ES-I3 (cell line): Measurements from ENCODE around the gene SYNE2.

ENCODE experiments used
- H3K36me3 ChIP-seq: 2 replicates; pipeline ENCODE4 v1.6.1; 2013; ENCODE audit warnings: mild to moderate bottlenecking, low read length, control low read depth, moderate library complexity; ENCODE audit not compliant: insufficient read depth
- H3K4me1 ChIP-seq: 2 replicates; pipeline ENCODE4 v1.6.1; 2013; ENCODE audit warnings: mild to moderate bottlenecking, control low read depth, low read length; ENCODE audit not compliant: insufficient read depth
- H3K9ac ChIP-seq: 2 replicates; pipeline ENCODE4 v1.6.1; 2013; ENCODE audit warnings: low read depth, mild to moderate bottlenecking, low read length, moderate library complexity
- H3K9me3 ChIP-seq: 2 replicates; pipeline ENCODE4 v1.6.1; 2013; ENCODE audit warnings: mild to moderate bottlenecking, low read length, moderate library complexity; ENCODE audit not compliant: control insufficient read depth, insufficient read depth

Gene SYNE2

GRCh38 chr14:63887899-63888298 lies 35.1 kb downstream of the SYNE2 start:
- no peaks in the 10 kb centered on the region for H3K9me3 ChIP-seq
- peaks cover 25% of the 10 kb centered on the region for H3K4me1 ChIP-seq
- no peaks in the 10 kb centered on the region for H3K36me3 ChIP-seq

DNA sequence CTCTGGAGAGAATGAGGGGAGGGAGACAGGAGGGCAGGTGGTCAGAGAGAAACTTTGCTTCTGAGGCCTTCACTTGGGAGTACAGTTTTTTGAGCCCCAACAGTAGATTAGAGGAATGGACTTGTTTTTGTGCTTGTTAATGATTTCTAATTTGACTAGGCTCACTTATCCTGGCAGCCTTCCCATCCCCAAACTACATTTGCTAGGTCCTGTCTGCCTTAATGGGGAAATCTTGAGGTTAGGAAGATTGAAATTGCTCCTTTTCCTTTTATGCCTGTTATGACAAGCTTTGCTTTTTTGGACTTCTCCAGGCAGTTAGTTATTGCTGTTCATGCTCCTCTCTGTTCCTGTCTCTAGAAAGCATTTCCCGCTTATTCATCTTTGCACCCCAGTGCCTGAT lies 37.7 kb downstream of the SYNE2 start:
- Histone ChIP-seq H3K36me3 (no peaks in the 10 kb centered on the region), H3K4me1 (peaks cover 33% of the 10 kb centered on the region), H3K9ac (peak overlapping the region; percentile 31; the same call in 1 of the 2 replicates), H3K9me3 (no peaks in the 10 kb centered on the region)

More at GRCh38 chr14:63887899-63888298, 35.1 kb downstream of the SYNE2 start:
- H3K9ac ChIP-seq: no peak overlapping the region

DNA sequence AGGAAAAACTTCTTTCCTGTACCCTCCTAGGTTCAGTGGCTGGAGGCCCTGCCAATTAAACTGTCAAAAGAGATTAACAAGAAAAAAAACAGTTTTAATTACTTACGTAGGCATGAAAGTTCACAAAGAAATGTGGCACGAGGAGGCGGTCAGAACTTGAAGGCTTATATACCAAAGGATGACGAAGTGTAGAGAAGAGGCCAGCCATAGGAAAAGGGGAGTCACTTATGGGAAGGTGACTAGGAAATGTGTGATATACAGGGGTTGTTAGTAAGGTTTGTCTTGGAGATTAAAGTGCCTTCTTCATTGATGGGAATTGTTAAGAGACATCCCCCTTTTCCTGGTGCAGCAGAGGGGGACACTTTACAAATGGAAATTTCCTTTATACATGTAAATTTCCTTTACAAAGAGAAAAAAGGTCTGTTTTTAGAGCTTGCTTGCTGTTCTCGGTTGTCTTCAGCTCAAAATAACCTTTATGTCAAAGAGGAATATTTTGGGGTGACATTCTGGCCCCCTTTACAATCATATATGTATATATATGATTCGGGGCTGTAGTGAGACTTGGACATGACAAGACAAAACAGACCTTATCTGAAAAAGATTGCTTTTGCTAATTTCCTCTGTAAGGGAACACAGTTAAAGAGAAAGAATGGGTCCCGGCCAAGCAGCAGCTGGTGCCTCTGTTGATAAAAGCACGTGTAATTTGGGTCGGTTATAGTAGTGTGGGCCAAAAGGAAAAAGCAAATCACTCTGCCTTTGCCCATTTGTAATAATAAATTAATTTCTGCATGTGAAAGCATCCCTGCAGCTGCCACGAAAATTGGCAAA lies 38.6 kb downstream of the SYNE2 start:
- Histone ChIP-seq H3K36me3 (no peaks in the 10 kb centered on the region), H3K9ac (peak overlapping the region; percentile 31), H3K9me3 (no peaks in the 10 kb centered on the region), H3K4me1 (peaks cover 33% of the 10 kb centered on the region)

DNA sequence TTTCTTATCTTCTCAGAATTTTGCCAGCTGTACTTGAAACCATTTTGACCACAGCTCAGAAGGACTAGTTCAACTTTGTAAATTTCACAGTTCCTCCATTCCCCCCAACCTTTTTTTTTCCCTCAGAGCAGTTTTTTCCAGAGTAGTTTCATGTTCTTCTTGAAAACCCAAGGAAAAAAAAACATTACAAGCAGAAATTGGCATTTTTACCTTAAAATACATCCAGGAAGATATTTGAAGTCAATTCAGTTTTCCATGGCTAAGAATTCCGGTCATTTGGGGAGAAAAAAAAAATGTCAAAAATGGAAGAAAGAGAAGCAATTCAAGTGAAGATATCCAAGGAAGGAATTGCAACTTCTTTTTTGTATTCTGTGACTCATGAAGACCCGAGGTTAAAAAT lies 39.5 kb downstream of the SYNE2 start:
- H3K9ac ChIP-seq: peak overlapping the region; percentile 22; the same call in 1 of the 2 replicates
- H3K36me3 ChIP-seq: no peaks in the 10 kb centered on the region
- H3K9me3 ChIP-seq: no peaks in the 10 kb centered on the region
- H3K4me1 ChIP-seq: peaks cover 33% of the 10 kb centered on the region

DNA sequence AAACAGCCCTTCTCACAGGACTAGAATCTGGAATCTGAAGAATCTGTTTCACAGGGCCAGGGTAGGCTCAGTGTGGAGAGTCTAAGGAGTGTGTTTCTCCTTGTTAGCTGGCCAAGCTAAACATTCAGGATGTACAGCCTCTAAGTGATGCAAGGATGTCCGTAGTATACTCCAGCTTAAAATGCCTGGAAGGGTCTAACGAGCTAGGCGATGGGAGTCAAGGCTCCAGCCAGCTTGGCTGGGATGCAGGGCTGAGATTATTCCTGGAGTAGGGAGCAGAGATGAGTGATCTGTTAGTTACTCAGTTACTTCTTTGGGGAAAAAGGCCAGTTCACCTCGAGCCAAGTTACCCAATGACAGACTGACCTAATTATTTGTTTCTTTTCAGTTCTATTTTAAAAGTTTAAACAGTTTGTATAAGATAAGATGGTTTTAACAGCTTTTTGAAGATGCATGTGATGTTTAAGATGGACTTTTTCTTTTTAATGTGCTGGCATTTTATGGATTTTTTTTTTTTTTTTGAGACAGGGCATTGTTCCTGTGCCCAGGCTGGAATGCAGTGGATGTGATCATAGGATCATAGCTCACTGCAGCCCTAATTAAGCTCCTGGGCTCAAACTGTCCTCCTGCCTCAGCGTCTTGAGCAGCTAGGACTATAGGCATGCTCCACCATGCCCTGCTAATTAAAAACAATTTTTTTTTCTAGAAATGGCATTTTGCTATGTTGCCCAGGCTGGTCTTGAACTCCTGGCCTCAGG lies 41.1 kb downstream of the SYNE2 start:
- peaks cover 33% of the 10 kb centered on the region for H3K4me1 ChIP-seq
- H3K9ac ChIP-seq: no peak overlapping the region
- H3K9me3 ChIP-seq: no peaks in the 10 kb centered on the region
- H3K36me3 ChIP-seq: no peaks in the 10 kb centered on the region

GRCh38 chr14:63895510-63895909 lies 42.7 kb downstream of the SYNE2 start:
- Histone ChIP-seq H3K36me3 (no peaks in the 10 kb centered on the region), H3K4me1 (peaks cover 24% of the 10 kb centered on the region), H3K9ac (no peak overlapping the region), H3K9me3 (no peaks in the 10 kb centered on the region)

GRCh38 chr14:63896278-63896720 lies 43.5 kb downstream of the SYNE2 start:
- no peak overlapping the region for H3K9ac ChIP-seq
- no peaks in the 10 kb centered on the region for H3K9me3 ChIP-seq
- no peaks in the 10 kb centered on the region for H3K36me3 ChIP-seq
- peaks cover 18% of the 10 kb centered on the region for H3K4me1 ChIP-seq

DNA sequence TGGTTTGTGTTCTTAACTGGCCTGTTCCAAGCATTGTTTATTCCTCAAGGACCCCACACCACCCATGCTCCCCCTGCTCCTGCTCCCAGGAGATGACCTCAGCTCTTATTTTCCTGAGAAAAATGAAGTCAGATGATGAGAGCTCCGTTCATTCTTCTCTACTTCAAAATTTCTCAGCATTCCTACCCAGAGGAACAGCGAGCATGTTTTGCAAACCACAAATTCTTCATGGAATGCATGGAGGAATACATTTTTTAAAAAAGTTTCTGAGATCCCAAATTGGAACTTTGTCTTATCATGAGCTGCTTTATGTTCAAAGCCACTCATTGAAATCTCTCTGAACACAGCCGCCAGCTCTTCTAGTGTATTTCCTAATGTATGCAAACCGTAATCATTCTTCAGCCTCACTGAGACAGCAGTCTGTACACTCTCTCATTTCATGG lies 44.9 kb downstream of the SYNE2 start:
- no peaks in the 10 kb centered on the region for H3K9me3 ChIP-seq
- peaks cover 8% of the 10 kb centered on the region for H3K4me1 ChIP-seq
- no peak overlapping the region for H3K9ac ChIP-seq
- no peaks in the 10 kb centered on the region for H3K36me3 ChIP-seq

DNA sequence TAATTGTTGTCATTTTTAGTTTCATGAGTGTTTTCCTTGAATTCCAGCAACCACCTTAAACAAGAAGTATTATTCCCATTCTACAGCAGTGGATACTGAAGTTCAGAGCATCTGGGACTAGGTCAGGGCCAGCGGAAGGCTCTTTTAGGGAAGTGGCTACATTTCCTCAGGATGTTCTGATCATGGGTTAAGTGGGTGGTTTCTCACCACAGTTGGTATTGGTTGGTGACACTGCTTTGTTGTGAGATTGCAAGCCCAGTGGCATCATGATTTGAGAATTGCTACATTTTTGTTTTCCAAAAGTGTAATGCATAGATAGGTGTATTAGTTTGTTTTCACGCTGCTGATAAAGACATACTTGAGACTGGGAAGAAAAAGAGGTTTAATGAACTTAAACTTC lies 47.1 kb downstream of the SYNE2 start:
- Histone ChIP-seq H3K4me1 (no peaks in the 10 kb centered on the region), H3K9me3 (no peaks in the 10 kb centered on the region), H3K36me3 (no peaks in the 10 kb centered on the region), H3K9ac (no peak overlapping the region)

DNA sequence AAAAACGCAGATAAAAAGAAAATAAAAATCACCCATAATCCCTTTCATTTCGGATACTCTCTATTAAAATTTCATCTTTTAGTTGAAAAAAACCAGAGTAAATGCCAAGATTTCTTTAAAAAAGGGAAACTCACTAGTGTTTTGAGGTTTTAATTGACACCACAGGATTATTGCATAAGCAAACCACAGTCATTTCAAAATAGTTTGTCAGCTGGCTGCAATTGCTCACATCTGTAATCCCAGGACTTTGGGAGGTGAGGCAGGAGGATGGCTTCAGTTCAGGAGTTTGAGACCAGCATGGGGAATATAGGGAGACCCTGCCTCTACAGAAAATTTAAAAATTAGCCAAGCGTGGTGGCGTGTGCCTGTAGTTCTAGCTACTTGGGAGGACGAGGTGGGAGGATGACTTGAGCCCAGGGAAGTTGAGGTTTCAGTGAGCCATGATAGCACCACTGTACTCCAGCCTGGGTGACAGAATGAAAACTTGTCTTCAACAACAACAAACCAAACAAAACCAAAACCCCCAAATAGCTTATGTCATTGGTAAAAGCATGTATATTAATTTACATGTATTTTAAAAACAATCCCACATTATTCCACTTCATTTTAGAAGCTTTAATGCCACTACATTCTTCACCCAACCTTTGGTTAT lies 48.8 kb downstream of the SYNE2 start:
- Histone ChIP-seq H3K4me1 (no peaks in the 10 kb centered on the region), H3K36me3 (no peaks in the 10 kb centered on the region), H3K9me3 (no peaks in the 10 kb centered on the region), H3K9ac (no peak overlapping the region)

- Histone ChIP-seq H3K9me3 (no peaks in the 10 kb centered on the region), H3K4me1 (no peaks in the 10 kb centered on the region), H3K36me3 (no peaks in the 10 kb centered on the region), H3K9ac (no peak overlapping the region)
Measured at GRCh38 chr14:63902375-63902976, 49.7 kb downstream of the SYNE2 start.

- Histone ChIP-seq H3K4me1 (peaks cover 5% of the 10 kb centered on the region; the same call in 1 of the 2 replicates), H3K9me3 (no peaks in the 10 kb centered on the region), H3K9ac (no peak overlapping the region), H3K36me3 (no peaks in the 10 kb centered on the region)
Measured at GRCh38 chr14:63904724-63905123, 51.9 kb downstream of the SYNE2 start.

DNA sequence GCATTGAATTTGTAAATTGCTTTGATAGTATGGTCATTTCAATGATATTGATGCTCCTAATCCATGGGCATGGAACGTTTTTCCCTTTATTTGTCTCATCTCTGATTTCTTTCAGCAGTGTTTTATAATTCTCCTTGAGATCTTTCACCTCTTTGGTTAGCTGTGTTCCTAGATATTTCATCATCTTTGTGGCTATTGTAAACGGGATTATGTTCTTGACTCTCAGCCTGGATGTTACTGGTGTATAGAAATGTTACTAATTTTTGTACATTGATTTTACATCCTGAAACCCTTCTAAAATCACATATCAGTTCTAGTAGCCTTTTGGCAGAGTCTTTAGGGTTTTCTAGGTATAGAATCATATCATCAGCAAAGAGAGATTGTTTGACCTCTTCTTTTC lies 52.6 kb downstream of the SYNE2 start:
- Histone ChIP-seq H3K36me3 (no peaks in the 10 kb centered on the region), H3K9me3 (no peaks in the 10 kb centered on the region), H3K9ac (no peak overlapping the region), H3K4me1 (peaks cover 5% of the 10 kb centered on the region; the same call in 1 of the 2 replicates)

- Histone ChIP-seq H3K9me3 (no peaks in the 10 kb centered on the region), H3K9ac (no peak overlapping the region), H3K36me3 (no peaks in the 10 kb centered on the region), H3K4me1 (peaks cover 5% of the 10 kb centered on the region; the same call in 1 of the 2 replicates)
Measured at GRCh38 chr14:63908667-63909264, 56.0 kb downstream of the SYNE2 start.
